Neuronal stem cell (in vitro differentiated cells): Measurements from ENCODE around the gene ARHGEF25.
A peak's percentile ranks its signal among the peaks of the same experiment; 100 is the strongest.

Experiments
- DNase-seq: peaks from one replicate; pipeline ENCODE4 v3.0.0-alpha.2; 2013; ENCODE audit warnings: low spot score
- H2AFZ ChIP-seq: one replicate; pipeline ENCODE4 v1.6.1; 2013; ENCODE audit warnings: mild to moderate bottlenecking, low read length, inconsistent platforms
- H2AK5ac ChIP-seq: 2 replicates; pipeline ENCODE4 v1.6.1; 2013; ENCODE audit warnings: low read depth, mild to moderate bottlenecking, inconsistent platforms, low read length, moderate library complexity, mixed read lengths
- H2BK120ac ChIP-seq: 2 replicates; pipeline ENCODE4 v1.6.1; 2013; ENCODE audit warnings: low read depth, mild to moderate bottlenecking, inconsistent platforms, low read length, moderate library complexity, mixed read lengths
- H2BK12ac ChIP-seq: one replicate; pipeline ENCODE4 v1.6.1; 2013; ENCODE audit warnings: low read length, inconsistent platforms
- H2BK15ac ChIP-seq: 2 replicates; pipeline ENCODE4 v1.6.1; 2013; ENCODE audit warnings: mild to moderate bottlenecking, low read length, inconsistent platforms, mixed read lengths
- H2BK5ac ChIP-seq: one replicate; pipeline ENCODE4 v1.6.1; 2013; ENCODE audit warnings: inconsistent platforms, mild to moderate bottlenecking, low read length, moderate library complexity
- H3K14ac ChIP-seq: one replicate; pipeline ENCODE4 v1.6.1; 2013; ENCODE audit warnings: low read length, inconsistent platforms
- H3K18ac ChIP-seq: 2 replicates; pipeline ENCODE4 v1.6.1; 2013; ENCODE audit warnings: low read length, inconsistent platforms
- H3K23ac ChIP-seq: 2 replicates; pipeline ENCODE4 v1.6.1; 2013; ENCODE audit warnings: low read depth, mild to moderate bottlenecking, mixed read lengths, low read length, inconsistent platforms; ENCODE audit not compliant: poor library complexity
- H3K27ac ChIP-seq: replicated peaks from 3 replicates; pipeline ENCODE4 v1.5.1; 2013; ENCODE audit warnings: low read length, inconsistent platforms
- H3K27me3 ChIP-seq, 3 experiments: 2 replicates each; pipeline ENCODE4 v1.6.1; 2013; ENCODE audit warnings: low read length in 3 of 3, mild to moderate bottlenecking in 2 of 3, inconsistent platforms in 1 of 3, low read depth in 1 of 3, mixed read lengths in 1 of 3, moderate library complexity in 1 of 3; ENCODE audit not compliant: control insufficient read depth in 3 of 3, insufficient read depth in 3 of 3
- H3K36me3 ChIP-seq, 2 donors: replicated peaks in 1 of 2; 2 replicates each; pipeline ENCODE4 v1.6.1; 2013; ENCODE audit warnings: low read length in 2 of 2; ENCODE audit not compliant: control insufficient read depth in 2 of 2, insufficient read depth in 2 of 2
- H3K4ac ChIP-seq: 2 replicates; pipeline ENCODE4 v1.6.1; 2013; ENCODE audit warnings: inconsistent platforms, mild to moderate bottlenecking, low read length, moderate library complexity
- H3K4me1 ChIP-seq, 2 donors: 1 replicate in 1 of 2; 2 replicates in 1 of 2; pipeline ENCODE4 v1.6.1; 2013; ENCODE audit warnings: low read length in 2 of 2, low read depth in 1 of 2; ENCODE audit not compliant: control insufficient read depth in 2 of 2, insufficient read depth in 1 of 2
- H3K4me2 ChIP-seq: one replicate; pipeline ENCODE4 v1.6.1; 2013; ENCODE audit warnings: mild to moderate bottlenecking, low read length, inconsistent platforms; ENCODE audit not compliant: insufficient read depth, poor library complexity, severe bottlenecking
- H3K4me3 ChIP-seq, 2 donors: 2 replicates each; pipeline ENCODE4 v1.5.1; 2013; ENCODE audit warnings: low read length in 2 of 2, mild to moderate bottlenecking in 2 of 2, inconsistent platforms in 1 of 2, moderate library complexity in 1 of 2
- H3K79me1 ChIP-seq: one replicate; pipeline ENCODE4 v1.6.1; 2013; ENCODE audit warnings: low read depth, mild to moderate bottlenecking, inconsistent platforms, low read length, moderate library complexity
- H3K9ac ChIP-seq: one replicate; pipeline ENCODE4 v1.6.1; 2013; ENCODE audit warnings: mild to moderate bottlenecking, low read depth, low read length, inconsistent platforms; ENCODE audit not compliant: poor library complexity
- H3K9me3 ChIP-seq, 2 donors: replicated peaks in 1 of 2; 2 replicates each; pipeline versions ENCODE3 to v1.6.1; 2013; ENCODE audit warnings: low read length in 2 of 2, mild to moderate bottlenecking in 2 of 2, inconsistent platforms in 1 of 2, low read depth in 1 of 2, mixed read lengths in 1 of 2, moderate library complexity in 1 of 2; ENCODE audit not compliant: control insufficient read depth in 2 of 2, insufficient read depth in 1 of 2
- H4K8ac ChIP-seq: one replicate; pipeline ENCODE4 v1.6.1; 2013; ENCODE audit warnings: low read depth, mild to moderate bottlenecking, inconsistent platforms, low read length, moderate library complexity
- H4K91ac ChIP-seq: one replicate; pipeline ENCODE4 v1.6.1; 2013; ENCODE audit warnings: low read length, low read depth, mild to moderate bottlenecking, inconsistent platforms; ENCODE audit not compliant: poor library complexity
- WGBS, 2 donors: extraction: QIAGEN DNeasy Blood & Tissue Kit; methylation state at CpG; one replicate each; pipeline ENCODE4 v1.1.7; 2013; ENCODE audit warnings: missing lambda C conversion rate in 2 of 2, mixed read lengths in 1 of 2; ENCODE audit not compliant: insufficient read length in 2 of 2, insufficient replicate concordance in 1 of 2; ENCODE audit errors: extremely low coverage in 2 of 2; 5-methylcytosine and 5-hydroxymethylcytosine counted together

ARHGEF25 gene

GRCh38 chr12:57579677-57580465 is 31.4 kb upstream of the ARHGEF25 start:
- Histone ChIP-seq H2BK15ac (no peak overlapping the region), H3K18ac (no peak overlapping the region), H3K4me1 (no peaks in the 10 kb centered on the region), H3K9me3 (no peaks in the 10 kb centered on the region), H3K4ac (no peak overlapping the region), H3K27me3 (no peaks in the 10 kb centered on the region), H3K36me3 (peaks cover 27 to 41% of the 10 kb centered on the region in 2 donors), H4K8ac (no peak overlapping the region), H2AFZ (no peak overlapping the region), H2AK5ac (no peak overlapping the region), H3K4me2 (no peak overlapping the region), H3K9ac (no peak overlapping the region), H3K27ac (no peak overlapping the region), H2BK12ac (no peak overlapping the region), H3K23ac (peak overlapping the region; percentile 56), H3K4me3 (no peak overlapping the region), H2BK120ac (no peak overlapping the region), H4K91ac (no peak overlapping the region), H3K14ac (no peak overlapping the region), H2BK5ac (no peak overlapping the region), H3K79me1 (no peaks in the 10 kb centered on the region)
- WGBS, 2 donors = no CpG with 5 or more reads among the region's 8 CpGs
- no peak for DNase-seq

- H3K79me1 ChIP-seq = no peaks in the 10 kb centered on the region
- H3K27ac ChIP-seq = no peak overlapping the region
- H3K18ac ChIP-seq = no peak overlapping the region
- no peak overlapping the region for H2BK120ac ChIP-seq
- H3K14ac ChIP-seq = no peak overlapping the region
- no peaks in the 10 kb centered on the region for H3K9me3 ChIP-seq
- H3K4me3 ChIP-seq = no peak overlapping the region
- H2BK5ac ChIP-seq = no peak overlapping the region
- H2BK12ac ChIP-seq = no peak overlapping the region
- no peak overlapping the region for H4K8ac ChIP-seq
- no peak overlapping the region for H2AFZ ChIP-seq
- H3K4me2 ChIP-seq = no peak overlapping the region
- H3K4me1 ChIP-seq = no peaks in the 10 kb centered on the region
- H3K36me3 ChIP-seq = peaks cover 22 to 38% of the 10 kb centered on the region in 2 donors
- H3K27me3 ChIP-seq = no peaks in the 10 kb centered on the region
- H2AK5ac ChIP-seq = no peak overlapping the region
- no peak overlapping the region for H4K91ac ChIP-seq
- H3K23ac ChIP-seq = peak overlapping the region; percentile 56
- no CpG with 5 or more reads among the region's 4 CpGs for whole genome bisulfite sequencing, 2 donors
- DNase-seq = no peak
- no peak overlapping the region for H3K9ac ChIP-seq
- no peak overlapping the region for H2BK15ac ChIP-seq
- no peak overlapping the region for H3K4ac ChIP-seq
Observed at GRCh38 chr12:57580466-57580795, 30.8 kb upstream of the ARHGEF25 start.

- Histone ChIP-seq H2BK120ac (no peak overlapping the region), H3K79me1 (no peaks in the 10 kb centered on the region), H3K18ac (no peak overlapping the region), H2AFZ (no peak overlapping the region), H3K27ac (no peak overlapping the region), H3K27me3 (no peaks in the 10 kb centered on the region), H3K23ac (no peak overlapping the region), H3K4me2 (no peak overlapping the region), H4K91ac (no peak overlapping the region), H2BK12ac (no peak overlapping the region), H3K14ac (no peak overlapping the region), H3K9me3 (no peaks in the 10 kb centered on the region), H2AK5ac (no peak overlapping the region), H2BK15ac (no peak overlapping the region), H3K4me3 (no peak overlapping the region), H2BK5ac (no peak overlapping the region), H3K4me1 (no peaks in the 10 kb centered on the region), H3K4ac (no peak overlapping the region), H3K36me3 (peaks cover 16 to 25% of the 10 kb centered on the region in 2 donors), H4K8ac (no peak overlapping the region), H3K9ac (no peak overlapping the region)
- WGBS, 2 donors = no CpG with 5 or more reads among the region's 1 CpG
- no peak for DNase-seq
Observed at GRCh38 chr12:57581802-57582201, 29.4 kb upstream of the ARHGEF25 start.

GRCh38 chr12:57582440-57582839 is 28.8 kb upstream of the ARHGEF25 start:
- Histone ChIP-seq H2AFZ (no peak overlapping the region), H2AK5ac (no peak overlapping the region), H3K4ac (no peak overlapping the region), H2BK5ac (no peak overlapping the region), H4K8ac (no peak overlapping the region), H3K23ac (no peak overlapping the region), H3K14ac (no peak overlapping the region), H3K79me1 (no peaks in the 10 kb centered on the region), H3K4me3 (no peak overlapping the region), H3K4me1 (no peaks in the 10 kb centered on the region), H2BK15ac (no peak overlapping the region), H4K91ac (no peak overlapping the region), H3K36me3 (peaks cover 16 to 23% of the 10 kb centered on the region in 2 donors), H3K4me2 (no peak overlapping the region), H3K27ac (no peak overlapping the region), H3K27me3 (no peaks in the 10 kb centered on the region), H3K18ac (no peak overlapping the region), H2BK120ac (no peak overlapping the region), H3K9ac (no peak overlapping the region), H2BK12ac (no peak overlapping the region), H3K9me3 (no peaks in the 10 kb centered on the region)
- no peak for DNase-seq
- WGBS, 2 donors = no CpG with 5 or more reads among the region's 1 CpG
